Measurements from ENCODE around the gene LAMC3.

LAMC3 gene

GRCh38 chr9:131036529-131037334 is 27.8 kb downstream of the LAMC3 start:
- DNase-seq (no peak), ATAC-seq (no peak)
- Mint-ChIP-seq H3K4me3 (no peak overlapping the region), H3K27ac (no peak overlapping the region), H3K9me3 (no peaks in the 10 kb centered on the region), H3K4me1 (no peaks in the 10 kb centered on the region), H3K27me3 (peaks cover 5% of the 10 kb centered on the region)

- Mint-ChIP-seq H3K9me3 (no peaks in the 10 kb centered on the region), H3K4me3 (no peak overlapping the region), H3K4me1 (no peaks in the 10 kb centered on the region), H3K27ac (peak overlapping the region in 1 of 2 donors; percentile 60), H3K27me3 (peaks cover 5% of the 10 kb centered on the region)
- ATAC-seq (no peak), DNase-seq (no peak)
Measured at GRCh38 chr9:131037335-131038255, 28.6 kb downstream of the LAMC3 start.

GRCh38 chr9:131038256-131039128 is 29.5 kb downstream of the LAMC3 start:
- no peaks in the 10 kb centered on the region for H3K4me1 Mint-ChIP-seq
- H3K27me3 Mint-ChIP-seq, result peaks cover 5% of the 10 kb centered on the region
- no peak overlapping the region for H3K4me3 Mint-ChIP-seq
- ATAC-seq (no peak), DNase-seq (no peak)
- no peaks in the 10 kb centered on the region for H3K9me3 Mint-ChIP-seq
- no peak overlapping the region for H3K27ac Mint-ChIP-seq

- Mint-ChIP-seq H3K4me1 (no peaks in the 10 kb centered on the region), H3K27ac (no peak overlapping the region), H3K9me3 (no peaks in the 10 kb centered on the region), H3K4me3 (no peak overlapping the region), H3K27me3 (peaks cover 5% of the 10 kb centered on the region)
- DNase-seq, result no peak
- no peak for ATAC-seq
Measured at GRCh38 chr9:131039129-131039954, 30.4 kb downstream of the LAMC3 start.

- ATAC-seq, result peak; percentile 42
Measured at GRCh38 chr9:131042666-131043065, 33.7 kb downstream of the LAMC3 start.

GRCh38 chr9:131043087-131043486 is 34.1 kb downstream of the LAMC3 start:
- Mint-ChIP-seq H3K27me3 (peaks cover 6% of the 10 kb centered on the region), H3K4me3 (no peak overlapping the region), H3K27ac (no peak overlapping the region), H3K4me1 (peaks cover 14% of the 10 kb centered on the region), H3K9me3 (no peaks in the 10 kb centered on the region)
- ATAC-seq (no peak), DNase-seq (no peak)

More at GRCh38 chr9:131042666-131043065, 33.7 kb downstream of the LAMC3 start:
- Mint-ChIP-seq H3K4me3 (no peak overlapping the region), H3K27ac (no peak overlapping the region), H3K27me3 (peaks cover 5% of the 10 kb centered on the region), H3K9me3 (no peaks in the 10 kb centered on the region), H3K4me1 (peaks cover 14% of the 10 kb centered on the region)
- DNase-seq, result no peak

- ATAC-seq (no peak), DNase-seq (no peak)
- H3K4me3 Mint-ChIP-seq, result no peak overlapping the region
- H3K27me3 Mint-ChIP-seq, result peaks cover 12% of the 10 kb centered on the region
- H3K4me1 Mint-ChIP-seq, result peaks cover 14% of the 10 kb centered on the region
- H3K9me3 Mint-ChIP-seq, result no peaks in the 10 kb centered on the region
- no peak overlapping the region for H3K27ac Mint-ChIP-seq
Measured at GRCh38 chr9:131043646-131044045, 34.7 kb downstream of the LAMC3 start.

- Mint-ChIP-seq H3K27me3 (peaks cover 7% of the 10 kb centered on the region), H3K4me1 (peaks cover 14% of the 10 kb centered on the region), H3K27ac (peak overlapping the region in 1 of 2 donors; percentile 20), H3K4me3 (peak overlapping the region in 1 of 2 donors; percentile 6), H3K9me3 (no peaks in the 10 kb centered on the region)
- peak; percentile 42 for ATAC-seq
- peak; percentile 17 to 29 for DNase-seq
Measured at GRCh38 chr9:131045300-131046092, 36.5 kb downstream of the LAMC3 start.

- Mint-ChIP-seq H3K4me1 (peaks cover 14% of the 10 kb centered on the region), H3K27me3 (peaks cover 7% of the 10 kb centered on the region)
Measured at GRCh38 chr9:131046093-131046380, 37.1 kb downstream of the LAMC3 start.

GRCh38 chr9:131046581-131047202 is 37.7 kb downstream of the LAMC3 start:
- no peaks in the 10 kb centered on the region for H3K9me3 Mint-ChIP-seq
- peaks cover 14% of the 10 kb centered on the region for H3K4me1 Mint-ChIP-seq
- H3K27ac Mint-ChIP-seq, result no peak overlapping the region
- ATAC-seq (peak; percentile 87), DNase-seq (peak; percentile 75 to 78)
- H3K4me3 Mint-ChIP-seq, result peak overlapping the region in 1 of 2 donors; percentile 39
- peaks cover 7% of the 10 kb centered on the region for H3K27me3 Mint-ChIP-seq

More at GRCh38 chr9:131046093-131046380, 37.1 kb downstream of the LAMC3 start:
- H3K4me3 Mint-ChIP-seq, result no peak overlapping the region
- no peak overlapping the region for H3K27ac Mint-ChIP-seq
- DNase-seq (no peak), ATAC-seq (no peak)
- H3K9me3 Mint-ChIP-seq, result no peaks in the 10 kb centered on the region

- H3K4me1 Mint-ChIP-seq, result peaks cover 14% of the 10 kb centered on the region
- H3K4me3 Mint-ChIP-seq, result no peak overlapping the region
- no peak overlapping the region for H3K27ac Mint-ChIP-seq
- no peaks in the 10 kb centered on the region for H3K9me3 Mint-ChIP-seq
- peaks cover 7% of the 10 kb centered on the region for H3K27me3 Mint-ChIP-seq
- no peak for DNase-seq
- no peak for ATAC-seq
Measured at GRCh38 chr9:131048332-131048731, 39.4 kb downstream of the LAMC3 start.

- H3K27me3 Mint-ChIP-seq, result peaks cover 7% of the 10 kb centered on the region
- peaks cover 14% of the 10 kb centered on the region for H3K4me1 Mint-ChIP-seq
- DNase-seq, result no peak
- no peak overlapping the region for H3K4me3 Mint-ChIP-seq
- no peak for ATAC-seq
- H3K27ac Mint-ChIP-seq, result no peak overlapping the region
- H3K9me3 Mint-ChIP-seq, result no peaks in the 10 kb centered on the region
Measured at GRCh38 chr9:131048820-131049219, 39.8 kb downstream of the LAMC3 start.

- Mint-ChIP-seq H3K27ac (no peak overlapping the region), H3K27me3 (peaks cover 7% of the 10 kb centered on the region), H3K4me1 (peaks cover 14% of the 10 kb centered on the region), H3K9me3 (no peaks in the 10 kb centered on the region), H3K4me3 (no peak overlapping the region)
- no peak for ATAC-seq
- no peak for DNase-seq
Measured at GRCh38 chr9:131049829-131050715, 41.1 kb downstream of the LAMC3 start.
